Measurements from ENCODE around the gene NLRP4.

DNA sequence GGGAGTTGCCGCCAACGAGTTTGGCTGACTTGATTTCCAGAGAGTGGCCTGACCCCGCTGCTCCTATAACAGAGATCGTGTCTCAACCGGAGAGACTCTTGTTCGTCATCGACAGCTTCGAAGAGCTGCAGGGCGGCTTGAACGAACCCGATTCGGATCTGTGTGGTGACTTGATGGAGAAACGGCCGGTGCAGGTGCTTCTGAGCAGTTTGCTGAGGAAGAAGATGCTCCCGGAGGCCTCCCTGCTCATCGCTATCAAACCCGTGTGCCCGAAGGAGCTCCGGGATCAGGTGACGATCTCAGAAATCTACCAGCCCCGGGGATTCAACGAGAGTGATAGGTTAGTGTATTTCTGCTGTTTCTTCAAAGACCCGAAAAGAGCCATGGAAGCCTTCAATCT, 21.6 kb downstream of the NLRP4 start:
- TF ChIP-seq POLR2A (IDR thresholded peaks at IDR 0.05), result no peak
- TF ChIP-seq, protein P1, sequence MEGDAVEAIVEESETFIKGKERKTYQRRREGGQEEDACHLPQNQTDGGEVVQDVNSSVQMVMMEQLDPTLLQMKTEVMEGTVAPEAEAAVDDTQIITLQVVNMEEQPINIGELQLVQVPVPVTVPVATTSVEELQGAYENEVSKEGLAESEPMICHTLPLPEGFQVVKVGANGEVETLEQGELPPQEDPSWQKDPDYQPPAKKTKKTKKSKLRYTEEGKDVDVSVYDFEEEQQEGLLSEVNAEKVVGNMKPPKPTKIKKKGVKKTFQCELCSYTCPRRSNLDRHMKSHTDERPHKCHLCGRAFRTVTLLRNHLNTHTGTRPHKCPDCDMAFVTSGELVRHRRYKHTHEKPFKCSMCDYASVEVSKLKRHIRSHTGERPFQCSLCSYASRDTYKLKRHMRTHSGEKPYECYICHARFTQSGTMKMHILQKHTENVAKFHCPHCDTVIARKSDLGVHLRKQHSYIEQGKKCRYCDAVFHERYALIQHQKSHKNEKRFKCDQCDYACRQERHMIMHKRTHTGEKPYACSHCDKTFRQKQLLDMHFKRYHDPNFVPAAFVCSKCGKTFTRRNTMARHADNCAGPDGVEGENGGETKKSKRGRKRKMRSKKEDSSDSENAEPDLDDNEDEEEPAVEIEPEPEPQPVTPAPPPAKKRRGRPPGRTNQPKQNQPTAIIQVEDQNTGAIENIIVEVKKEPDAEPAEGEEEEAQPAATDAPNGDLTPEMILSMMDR (IDR thresholded peaks at IDR 0.05), result no peak
